GM18907 (cell line): Measurements from ENCODE around the gene ACSL5.
"Not testable (repeated sequence)": the region's sequence is repeated elsewhere in the genome, so short reads cannot be mapped to it uniquely, and the experiment has no call there.

Experiments used
- ATAC-seq: cut with Tn5 transposase; IDR thresholded peaks from one replicate; pipeline ENCODE4 v1.9.1; 2021; ENCODE audit warnings: mild to moderate bottlenecking, moderate library complexity; ENCODE audit not compliant: unreplicated experiment

Gene ACSL5

GRCh38 chr10:112348759-112349158 is 25.2 kb upstream of the ACSL5 start:
- ATAC-seq = no peak

DNA sequence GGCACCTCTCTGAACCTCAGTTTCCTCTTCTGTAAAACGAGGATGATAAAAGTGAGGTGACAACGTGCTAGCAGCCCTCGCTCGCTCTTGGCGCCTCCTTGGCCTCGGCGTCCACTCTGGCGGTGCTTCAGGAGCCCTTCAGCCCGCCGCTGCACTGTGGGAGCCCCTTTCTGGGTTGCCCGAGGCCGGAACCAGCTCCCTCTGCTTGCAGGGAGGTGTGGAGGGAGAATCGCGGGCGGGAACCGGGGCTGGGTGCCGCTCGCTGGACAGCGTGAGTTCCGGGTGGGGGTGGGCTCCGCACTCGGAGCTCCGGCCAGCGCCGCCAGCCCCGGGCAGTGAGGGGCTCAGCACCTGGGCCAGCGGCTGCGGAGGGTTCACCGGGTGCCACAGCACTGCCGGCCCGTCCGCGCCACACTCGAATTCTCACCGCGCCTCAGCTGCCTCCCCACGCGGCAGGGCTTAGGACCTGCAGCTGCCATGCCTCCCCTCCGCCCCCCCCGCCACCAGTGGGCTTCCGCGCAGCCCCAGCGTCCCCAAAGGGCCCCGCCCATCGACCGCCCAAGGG is 24.3 kb upstream of the ACSL5 start:
- ATAC-seq = no peak

GRCh38 chr10:112351146-112351545 is 22.8 kb upstream of the ACSL5 start:
- ATAC-seq = no peak

DNA sequence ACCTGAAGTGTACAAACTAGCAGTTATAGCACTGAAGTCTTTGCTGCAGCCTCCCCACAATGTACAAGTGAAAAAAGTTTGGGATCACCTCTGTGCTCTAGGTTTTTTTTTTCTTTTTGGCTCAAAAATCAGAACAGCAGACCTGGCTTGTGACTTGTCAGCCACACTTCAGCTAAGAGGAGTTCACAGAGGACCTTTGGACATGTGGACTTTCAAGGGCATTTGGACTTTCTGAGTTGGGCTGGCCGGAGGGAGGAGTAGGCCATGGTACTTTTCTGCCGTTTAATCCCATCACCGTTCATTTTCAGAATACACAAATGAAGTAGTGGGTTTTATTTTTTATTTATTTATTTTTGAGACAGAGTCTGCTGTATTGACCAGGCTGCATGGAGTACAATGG is 21.9 kb upstream of the ACSL5 start:
- no peak for ATAC-seq

DNA sequence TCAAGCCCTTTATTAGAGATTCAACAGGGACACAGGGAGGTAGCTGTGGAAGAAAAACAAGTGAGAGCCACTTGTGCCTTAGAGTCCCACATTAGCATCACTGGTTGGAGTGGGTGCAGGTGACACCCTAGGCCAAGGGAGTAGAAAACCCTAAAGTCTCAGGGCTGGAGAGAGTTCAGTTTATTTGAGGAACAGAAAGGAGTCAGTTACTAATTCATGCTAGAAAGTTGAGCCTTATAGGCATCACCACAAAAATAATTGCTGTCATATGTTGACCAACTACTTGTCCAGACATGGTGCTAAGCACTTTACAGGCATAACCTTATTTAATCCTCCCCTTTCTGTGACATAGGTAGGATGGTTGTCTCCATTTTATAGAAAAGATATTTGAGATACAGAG is 20.9 kb upstream of the ACSL5 start:
- no peak for ATAC-seq

GRCh38 chr10:112356686-112357085 is 17.2 kb upstream of the ACSL5 start:
- ATAC-seq = no peak

DNA sequence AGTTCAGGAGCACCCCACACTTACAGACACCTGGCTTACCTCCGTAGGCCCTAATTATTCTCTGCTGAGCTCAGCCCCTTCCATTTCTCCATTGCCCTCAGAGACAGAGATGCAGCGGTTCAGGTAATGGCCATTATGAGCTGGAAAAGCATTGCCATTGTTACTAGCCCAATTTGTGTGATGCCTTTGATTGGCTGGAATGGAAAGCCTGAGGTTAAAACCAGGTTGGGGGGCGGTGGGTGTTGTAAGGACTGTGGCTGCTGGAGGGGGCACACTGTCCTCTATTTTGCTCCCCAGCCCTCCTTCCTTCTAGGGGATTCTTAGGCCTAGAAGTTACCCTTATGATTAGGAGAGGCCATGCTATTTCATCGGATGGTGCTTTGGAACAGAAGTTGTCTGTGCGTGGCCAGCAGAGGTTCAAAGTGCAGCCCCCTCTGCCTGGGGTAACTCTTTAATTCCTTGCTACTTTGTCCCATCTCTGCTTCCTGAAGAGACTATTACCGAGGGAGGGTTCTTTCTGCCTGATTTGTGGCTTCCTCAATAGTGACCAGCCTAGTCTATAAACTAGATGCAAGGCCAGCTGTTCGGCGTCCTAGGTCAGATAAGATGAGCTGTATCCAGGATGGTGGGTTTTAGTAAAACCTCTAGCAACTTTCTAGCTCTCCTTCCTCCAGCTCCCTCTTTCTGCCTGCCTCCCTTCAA is 14.2 kb upstream of the ACSL5 start:
- ATAC-seq = no peak

DNA sequence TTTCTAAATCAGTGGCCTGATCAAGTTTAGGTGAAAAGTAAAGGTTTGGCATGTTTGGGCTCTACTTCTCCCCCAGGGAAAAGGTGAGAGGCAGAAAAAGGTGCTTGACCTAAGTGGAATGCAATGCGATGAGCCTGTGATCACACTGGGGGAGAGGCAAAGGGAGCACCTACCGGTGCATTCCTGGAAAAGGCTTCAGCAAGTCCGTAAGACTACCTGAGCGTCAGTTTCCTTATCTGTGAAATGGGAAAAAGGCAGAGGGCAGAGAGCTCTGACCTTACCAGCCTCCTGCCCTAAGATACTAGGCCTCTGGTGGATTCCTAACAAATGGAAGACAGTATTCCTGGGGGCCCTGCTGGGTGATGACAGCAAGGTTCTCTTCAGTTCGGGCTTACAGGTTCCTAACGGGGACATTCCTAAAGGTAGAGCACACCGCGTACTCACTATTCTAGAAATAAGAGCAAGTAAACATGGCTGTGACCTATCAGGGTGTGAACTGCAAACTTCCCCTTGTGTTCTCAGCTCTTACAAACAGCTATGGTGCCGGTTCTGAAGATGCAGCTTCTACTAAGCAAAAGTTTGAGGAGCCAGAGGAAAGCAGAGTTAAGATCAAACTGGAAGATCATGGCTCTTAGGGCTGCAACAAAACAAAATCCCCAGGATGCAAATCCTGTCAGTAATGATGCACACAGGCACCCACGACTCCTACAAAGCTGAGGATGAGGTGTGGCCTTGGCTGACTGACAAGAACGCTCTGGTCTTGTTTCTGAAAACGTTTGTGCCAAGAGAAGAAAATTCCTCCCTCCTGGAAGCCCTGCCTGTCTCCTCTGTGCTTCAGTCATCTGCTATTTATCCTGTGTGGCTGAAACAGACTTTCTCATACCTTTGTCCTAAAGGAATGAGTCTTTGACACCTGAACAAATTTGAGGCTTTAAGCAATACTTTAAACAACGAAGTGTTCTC is 13.3 kb upstream of the ACSL5 start:
- ATAC-seq = no peak

DNA sequence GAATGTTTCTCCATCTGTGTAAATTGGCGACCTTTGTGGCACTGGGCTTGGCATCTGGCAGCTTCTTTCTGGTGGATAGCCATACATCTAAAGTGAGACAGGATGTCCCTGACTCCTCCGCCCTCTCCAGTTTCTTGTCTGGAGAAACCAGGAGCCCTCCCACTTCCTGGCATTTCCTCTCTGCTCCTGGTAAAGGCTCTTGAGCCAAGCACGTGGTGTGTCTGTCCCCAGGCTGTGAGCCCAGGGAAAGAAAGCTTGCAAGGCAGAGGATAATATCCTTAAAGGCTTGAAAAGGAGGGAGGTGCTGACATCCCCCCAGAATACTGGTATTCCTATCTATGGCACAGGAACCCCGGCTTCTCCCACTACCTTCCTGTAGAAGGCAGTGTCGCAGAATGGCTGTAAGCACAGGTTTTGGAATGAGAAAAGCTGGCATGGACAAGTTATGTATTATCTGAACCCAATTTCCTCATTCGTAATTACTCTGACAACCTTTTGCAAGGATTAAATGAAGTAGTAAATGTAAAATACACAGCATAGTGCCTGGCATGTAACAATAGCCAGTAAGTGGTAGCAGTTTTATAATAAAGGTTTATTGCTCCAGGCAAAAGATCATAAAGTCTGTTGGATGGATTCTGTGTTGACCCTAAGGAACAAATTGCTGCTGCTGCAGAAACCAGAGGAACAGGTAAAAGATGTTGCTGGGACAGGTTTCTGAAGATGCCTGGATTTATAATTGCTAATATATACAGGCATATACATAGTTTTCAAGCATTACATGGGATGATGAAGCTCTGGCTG is 11.8 kb upstream of the ACSL5 start:
- no peak for ATAC-seq

DNA sequence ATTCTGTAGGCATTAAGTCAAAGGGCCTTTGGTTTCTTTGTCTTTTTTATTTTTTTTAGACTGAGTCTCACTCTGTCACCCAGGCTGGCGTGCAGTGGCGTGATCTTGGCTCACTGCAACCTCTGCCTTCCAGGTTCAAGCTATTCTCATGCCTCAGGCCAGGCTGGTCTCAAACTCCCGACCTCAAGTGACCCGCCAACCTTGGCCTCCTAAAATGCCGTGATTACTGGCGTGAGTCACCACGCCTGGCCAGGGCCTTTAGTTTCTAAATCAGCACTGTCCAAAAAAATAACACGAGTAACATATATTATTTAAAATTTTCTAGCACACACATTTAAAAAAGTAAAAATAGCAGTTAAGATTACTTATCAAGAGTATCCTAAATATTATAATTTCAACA is 11.1 kb upstream of the ACSL5 start:
- no peak for ATAC-seq

DNA sequence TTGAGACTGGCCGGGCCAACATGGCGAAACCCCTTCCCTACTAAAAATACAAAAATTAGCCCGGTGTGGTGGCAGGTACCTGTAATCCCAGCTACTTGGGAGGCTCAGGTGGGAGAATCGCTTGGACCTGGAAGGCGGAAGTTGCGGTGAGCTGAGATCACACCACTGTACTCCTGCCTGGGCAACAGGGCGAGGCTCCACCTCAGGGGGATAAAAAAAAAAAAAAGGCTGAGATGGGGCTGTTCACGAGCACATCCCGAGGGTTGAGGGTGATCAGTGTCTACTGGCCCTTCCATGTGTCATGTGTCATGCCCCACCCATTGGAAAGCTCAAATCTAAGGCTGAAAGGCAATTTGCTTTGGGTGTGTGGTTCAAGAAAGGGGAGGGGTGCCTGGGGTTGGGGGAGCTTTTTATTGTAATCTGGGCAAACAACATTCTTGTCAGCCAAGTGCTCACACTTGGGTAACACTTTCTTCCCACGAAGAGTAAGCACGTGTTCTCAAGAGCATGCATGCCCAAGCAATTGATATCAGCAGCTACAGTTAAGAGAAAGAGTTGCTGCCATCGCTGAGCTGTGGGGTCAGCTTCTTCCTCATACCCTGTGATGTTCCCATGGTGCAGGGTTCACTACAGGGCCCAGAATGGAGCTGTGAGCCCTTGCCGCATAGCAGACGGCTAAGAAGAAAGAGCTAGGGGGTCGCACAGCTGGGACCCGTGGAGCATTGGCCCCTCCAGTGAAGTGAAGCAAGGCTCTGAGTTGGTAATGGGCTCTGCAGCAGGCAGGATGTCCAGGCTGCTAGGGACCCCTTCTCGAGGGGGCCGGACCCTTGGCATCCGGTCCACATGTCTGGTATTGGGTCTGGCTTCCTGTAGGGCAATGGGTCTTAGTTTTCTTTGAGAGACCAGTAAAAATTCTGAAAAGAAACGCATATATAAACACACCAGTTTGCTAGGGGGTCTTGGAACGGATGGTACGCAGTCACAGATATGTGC is 9.9 kb upstream of the ACSL5 start:
- no peak for ATAC-seq

DNA sequence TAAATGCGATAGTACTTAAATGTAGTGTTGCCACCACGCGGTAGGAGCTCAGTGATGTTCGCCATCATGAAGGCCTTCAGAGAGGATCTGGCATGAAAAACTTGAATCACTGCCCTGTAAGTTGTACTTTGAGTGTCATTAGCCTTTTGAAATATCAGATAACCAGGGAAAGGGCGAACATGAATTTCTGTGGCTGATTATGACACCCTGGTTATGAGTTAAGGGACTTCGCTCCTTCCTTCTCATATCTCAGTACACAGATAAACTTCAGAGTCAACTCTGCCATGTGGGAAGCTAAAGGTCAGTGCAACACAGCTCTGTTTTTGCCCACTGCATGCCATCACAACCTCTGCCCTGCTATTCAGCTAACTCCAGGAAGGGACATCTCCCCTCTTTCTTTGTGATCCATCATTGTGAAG is 8.9 kb upstream of the ACSL5 start:
- ATAC-seq = no peak

DNA sequence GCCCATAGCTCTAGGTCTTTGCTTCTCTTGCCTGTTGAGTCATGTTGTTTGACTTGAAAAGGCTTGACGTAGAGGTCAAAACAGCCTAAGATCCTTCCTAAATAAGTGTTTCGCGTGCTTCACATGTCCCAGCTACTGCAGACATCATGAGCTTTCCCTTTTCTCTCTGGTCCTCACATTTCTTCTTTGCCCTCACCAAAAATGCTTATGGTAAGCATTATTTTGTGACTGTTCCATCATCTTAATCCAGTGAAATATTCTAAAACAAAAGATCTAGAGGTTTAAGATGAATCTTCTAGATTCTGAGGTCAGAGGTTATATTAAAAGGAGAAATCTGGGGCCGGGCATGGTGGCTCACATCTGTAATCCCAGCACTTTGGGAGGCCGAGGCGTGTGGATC is 8.5 kb upstream of the ACSL5 start:
- ATAC-seq = no peak

GRCh38 chr10:112366992-112367391 is 6.9 kb upstream of the ACSL5 start:
- ATAC-seq = no peak

DNA sequence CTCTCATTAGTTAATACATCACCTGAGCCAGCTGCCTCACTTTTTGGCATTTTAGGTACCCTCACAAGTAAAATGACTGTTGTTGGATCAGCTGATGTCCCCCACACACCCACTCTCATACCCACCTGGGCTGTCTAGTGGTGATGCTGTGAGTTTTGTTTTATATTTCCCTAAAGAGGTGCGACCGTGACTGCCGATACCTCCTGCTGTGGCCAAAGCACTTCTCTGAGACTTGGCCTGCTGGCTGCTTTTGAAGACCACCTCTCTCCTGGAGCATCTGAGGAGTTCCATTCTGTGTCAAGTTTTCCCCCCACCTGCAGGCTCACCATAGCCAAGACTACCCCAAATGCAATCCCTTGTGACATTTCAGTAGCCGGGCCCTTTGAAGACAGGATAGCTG is 6.4 kb upstream of the ACSL5 start:
- no peak for ATAC-seq

DNA sequence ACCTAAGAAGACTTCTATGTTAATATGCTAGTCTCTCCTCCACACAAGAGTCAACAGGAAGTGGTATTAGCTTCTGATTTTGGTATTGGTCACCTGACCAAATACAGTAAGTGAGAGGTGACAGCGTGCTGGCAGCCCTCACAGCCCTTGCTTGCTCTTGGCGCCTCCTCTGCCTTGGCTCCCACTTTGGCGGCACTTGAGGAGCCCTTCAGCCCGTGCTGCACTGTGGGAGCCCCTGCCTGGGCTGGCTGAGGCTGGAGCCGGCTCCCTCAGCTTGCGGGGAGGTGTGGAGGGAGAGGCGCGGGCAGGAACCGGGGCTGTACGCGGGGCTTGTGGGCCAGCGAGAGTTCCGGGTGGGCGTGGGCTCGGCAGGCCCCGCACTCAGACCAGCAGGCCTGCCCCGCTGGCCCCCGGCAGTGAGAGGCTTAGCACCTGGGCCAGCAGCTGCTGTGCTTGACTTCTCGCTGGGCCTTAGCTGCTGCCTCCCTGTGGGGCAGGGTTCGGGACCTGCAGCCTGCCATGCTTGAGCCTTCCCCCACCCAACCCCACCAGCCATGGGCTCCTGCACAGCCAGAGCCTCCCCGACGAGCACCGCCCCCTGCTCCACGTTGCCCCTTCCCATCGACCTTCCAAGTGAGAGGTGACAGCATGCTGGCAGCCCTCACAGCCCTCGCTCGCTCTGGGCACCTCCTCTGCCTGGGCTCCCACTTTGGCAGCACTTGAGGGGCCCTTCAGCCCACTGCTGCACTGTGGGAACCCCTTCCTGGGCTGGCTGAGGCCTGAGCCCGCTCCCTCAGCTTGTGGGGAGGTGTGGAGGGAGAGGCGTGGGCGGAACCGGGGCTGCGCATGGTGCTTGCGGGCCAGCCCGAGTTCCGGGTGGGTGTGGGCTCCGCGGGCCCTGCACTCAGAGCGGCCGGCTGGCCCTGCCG is 4.2 kb upstream of the ACSL5 start:
- ATAC-seq = peak; percentile 96

DNA sequence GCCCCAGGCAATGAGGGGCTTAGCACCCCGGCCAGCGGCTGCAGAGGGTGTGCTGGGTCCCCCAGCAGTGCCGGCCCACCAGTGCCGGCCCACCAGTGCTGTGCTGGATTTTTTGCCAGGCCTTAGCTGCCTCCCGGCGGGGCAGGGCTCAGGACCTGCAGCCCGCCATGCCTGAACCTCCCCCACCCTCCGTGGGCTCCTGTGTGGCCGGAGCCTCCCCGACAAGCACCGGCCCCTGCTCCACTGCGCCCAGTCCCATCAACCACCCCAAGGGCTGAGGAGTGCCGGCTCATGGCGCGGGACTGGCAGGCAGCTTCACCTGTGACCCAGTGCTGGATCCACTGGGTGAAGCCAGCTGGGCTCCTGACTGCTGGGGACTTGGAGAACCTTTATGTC is 3.5 kb upstream of the ACSL5 start:
- no peak for ATAC-seq

GRCh38 chr10:112371326-112371725 is 2.6 kb upstream of the ACSL5 start:
- not testable (repeated sequence) for ATAC-seq
